GM12865 (cell line): Measurements from ENCODE around the gene BAD.

ENCODE experiments used
- DNase-seq: peaks from one replicate; pipeline ENCODE4 v3.0.0; 2010; ENCODE audit warnings: low read depth
- H3K4me3 ChIP-seq: 2 replicates; pipeline ENCODE4 v1.5.1; 2011; ENCODE audit warnings: mild to moderate bottlenecking, low read depth, low read length, control low read depth
- CTCF ChIP-seq: IDR thresholded peaks from 2 replicates; pipeline ENCODE4 v1.5.1; 2011; ENCODE audit warnings: low read length, control low read depth, low read depth, inconsistent platforms; ENCODE audit not compliant: insufficient read depth; ENCODE audit errors: missing control alignments

The BAD gene

DNA sequence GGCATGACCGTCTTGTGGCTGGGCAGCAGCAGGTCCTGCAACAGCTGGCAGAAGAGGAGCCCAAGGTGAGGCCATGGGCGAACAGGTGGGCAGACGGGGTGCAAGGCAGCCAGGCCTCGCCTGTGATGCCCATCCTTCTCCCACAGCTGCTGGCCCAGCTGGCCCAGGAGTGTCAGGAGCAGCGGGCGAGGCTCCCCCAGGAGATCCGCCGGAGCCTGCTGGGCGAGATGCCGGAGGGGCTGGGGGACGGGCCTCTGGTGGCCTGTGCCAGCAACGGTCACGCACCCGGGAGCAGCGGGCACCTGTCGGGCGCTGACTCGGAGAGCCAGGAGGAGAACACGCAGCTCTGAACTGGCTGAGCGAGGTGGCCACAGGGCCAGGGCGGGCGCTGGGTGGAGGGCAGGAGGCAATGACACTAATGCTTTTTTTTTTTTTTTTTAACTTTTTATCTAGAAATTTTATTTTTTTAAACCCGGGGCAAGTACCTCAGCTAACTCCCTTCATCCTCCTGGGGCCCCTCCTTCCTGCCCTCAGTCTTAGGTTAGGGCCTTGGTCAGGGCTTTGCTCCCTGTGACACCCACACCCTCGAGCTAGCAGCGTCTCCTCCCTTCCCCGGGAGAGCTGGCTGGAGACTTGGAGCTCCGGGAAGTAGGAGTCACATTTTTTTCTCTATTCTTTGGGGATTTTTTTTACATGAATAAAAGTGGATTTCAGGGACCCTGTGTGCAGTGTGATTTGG is 17.1 kb downstream of the BAD start:
- no peak for TF ChIP-seq CTCF
- no peak for DNase-seq
- no peak overlapping the region for H3K4me3 ChIP-seq

GRCh38 chr11:64266339-64266738 is 18.1 kb downstream of the BAD start:
- no peak for TF ChIP-seq CTCF
- H3K4me3 ChIP-seq = no peak overlapping the region
- no peak for DNase-seq

GRCh38 chr11:64265176-64266160 is 19.0 kb downstream of the BAD start:
- no peak overlapping the region for H3K4me3 ChIP-seq
- no peak for TF ChIP-seq CTCF
- no peak for DNase-seq

GRCh38 chr11:64264371-64264852 is 20.1 kb downstream of the BAD start:
- TF ChIP-seq CTCF = no peak
- no peak for DNase-seq
- H3K4me3 ChIP-seq = no peak overlapping the region

- DNase-seq = no peak
- TF ChIP-seq CTCF = no peak
- H3K4me3 ChIP-seq = no peak overlapping the region
Observed at GRCh38 chr11:64263947-64264317, 20.5 kb downstream of the BAD start.

DNA sequence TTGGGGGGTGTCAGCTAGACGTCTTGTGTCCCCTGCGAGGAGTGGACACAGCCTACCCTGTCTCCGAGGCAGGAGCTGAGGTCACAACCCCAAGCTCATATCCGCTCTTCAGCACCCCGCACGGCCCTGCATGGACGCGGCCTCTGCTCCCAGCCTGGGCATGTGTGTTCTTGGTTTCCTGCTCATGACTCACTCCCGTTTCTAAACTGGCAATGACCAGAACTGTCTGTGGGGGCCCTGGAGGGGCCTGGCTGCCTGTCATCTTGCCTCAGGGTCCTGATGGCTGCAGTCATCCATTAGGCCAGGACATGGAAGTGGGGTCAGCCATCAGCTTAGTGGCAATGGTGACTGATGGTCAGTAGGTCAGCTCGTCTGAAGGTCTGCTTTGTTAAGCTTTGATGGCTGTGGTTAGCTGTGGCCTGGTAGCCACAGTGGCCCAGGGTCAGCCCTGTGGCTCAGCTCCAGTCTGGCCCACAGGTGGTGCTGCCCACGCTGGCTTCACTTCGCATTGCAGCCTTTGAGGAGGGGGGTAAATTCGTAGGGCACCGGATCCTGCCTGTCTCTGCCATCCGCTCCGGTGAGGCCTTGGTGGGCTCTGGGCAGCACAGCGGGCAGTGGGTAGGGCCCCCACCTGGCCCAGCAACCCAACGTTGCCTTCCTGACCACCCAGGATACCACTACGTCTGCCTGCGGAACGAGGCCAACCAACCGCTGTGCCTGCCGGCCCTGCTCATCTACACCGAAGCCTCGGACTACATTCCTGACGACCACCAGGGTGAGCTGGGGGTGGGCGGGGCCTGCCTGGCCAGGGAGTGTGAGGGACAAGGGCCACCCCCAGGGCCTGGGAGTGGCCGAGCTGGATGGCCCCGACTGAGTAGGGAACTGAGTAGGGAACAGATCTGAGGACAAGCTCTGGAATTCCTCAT is 21.2 kb downstream of the BAD start:
- TF ChIP-seq CTCF = no peak
- H3K4me3 ChIP-seq = no peak overlapping the region
- DNase-seq = no peak
